Colonic mucosa (tissue), 4 donors: ENCODE results near the gene PINLYP. TPM values are rescaled to one million over a fixed set of nuclear protein-coding genes. Genes with fewer than 3 reads are reported as not detected.

Experiments used
- DNase-seq: peaks from one replicate; pipeline ENCODE4 v3.0.0-alpha.2; 2020
- H3K27ac ChIP-seq: fragments of 200-600 bp; one replicate; pipeline ENCODE4 v1.8.0; 2021
- H3K27me3 ChIP-seq: fragments of 200-600 bp; one replicate; pipeline ENCODE4 v1.8.0; 2021
- H3K36me3 ChIP-seq: fragments of 200-600 bp; one replicate; pipeline ENCODE4 v1.8.0; 2021
- H3K4me1 ChIP-seq: fragments of 200-600 bp; one replicate; pipeline ENCODE4 v1.8.0; 2021; ENCODE audit warnings: mild to moderate bottlenecking
- H3K4me3 ChIP-seq: fragments of 200-600 bp; one replicate; pipeline ENCODE4 v1.8.0; 2021
- H3K9ac ChIP-seq, 2 donors: one replicate each; pipeline ENCODE4 v1.7.0; 2013; ENCODE audit warnings: control low read depth in 2 of 2, low read depth in 2 of 2, low read length in 2 of 2
- H3K9me3 ChIP-seq: fragments of 200-600 bp; one replicate; pipeline ENCODE4 v1.8.0; 2021
- CTCF ChIP-seq: fragments of 200-600 bp; IDR thresholded peaks from one replicate; pipeline ENCODE4 v1.8.0; 2022; ENCODE audit warnings: antibody characterized with exemption, mild to moderate bottlenecking
- intact Hi-C: fragments of 100-400 bp; cut with DNase I; formaldehyde crosslinking; loops from one replicate; pipeline ENCODE4 v1.14.1; 2022
- total RNA-seq, 2 donors: library from RNA; stranded (reverse); fragmentation: NEBNext Ultra II Directional in 1 of 2; extraction: Animal tissue kit (Norgen Biotek cat#: 25700) in 1 of 2; gene quantifications; one replicate each; pipeline ENCODE4 v1.2.1, GENCODE V29; 2021
- donor health status: healthy.
- donor health status: DM: no; HTN: no; CAD: no.
- donor health status: DM: no; HTN: no; CAD: no.

PINLYP gene
- total RNA-seq, 2 donors from 2014 or later = 0.52 to 2.4 TPM

DNA sequence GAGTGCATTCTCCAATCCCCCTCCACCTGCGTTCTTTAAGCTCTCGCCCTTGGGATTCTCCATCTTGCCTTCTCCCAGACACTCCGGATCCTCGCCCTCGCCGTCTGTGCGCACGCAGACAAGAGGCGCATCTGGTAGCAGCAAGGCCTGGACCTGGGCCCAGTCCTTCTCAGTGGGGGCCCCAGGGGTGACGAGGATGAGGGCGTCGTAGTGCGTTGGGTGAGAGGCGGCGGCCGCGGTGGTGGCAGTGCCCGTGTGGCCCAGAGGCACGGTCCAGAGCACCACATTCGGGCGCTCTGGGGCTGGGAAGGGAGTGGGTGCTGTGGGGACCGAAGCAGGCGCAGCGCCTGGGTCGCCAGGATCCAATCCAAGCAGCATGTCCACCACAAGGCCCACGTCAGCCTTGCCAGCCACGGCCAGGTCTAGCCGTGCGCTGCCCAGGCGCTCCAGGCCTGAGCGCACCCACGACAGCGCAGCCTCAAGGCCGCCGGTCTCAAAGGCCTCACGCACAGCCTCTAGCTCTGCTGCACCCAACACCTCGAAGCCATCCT lies 17.3 kb downstream of the PINLYP start:
- no peak for DNase-seq
- no peaks in the 10 kb centered on the region for H3K9me3 ChIP-seq
- no peak for TF ChIP-seq CTCF
- H3K27ac ChIP-seq = no peak overlapping the region
- peaks cover 18% of the 10 kb centered on the region for H3K4me1 ChIP-seq
- intact Hi-C loops = loop anchor here (10.0 kb wide), 1 partner anchor 58 kb away; the partner anchor contains the start of gene ZNF575
- H3K36me3 ChIP-seq = no peaks in the 10 kb centered on the region
- H3K4me3 ChIP-seq = no peak overlapping the region
- H3K9ac ChIP-seq = no peak overlapping the region
- H3K27me3 ChIP-seq = no peaks in the 10 kb centered on the region

DNA sequence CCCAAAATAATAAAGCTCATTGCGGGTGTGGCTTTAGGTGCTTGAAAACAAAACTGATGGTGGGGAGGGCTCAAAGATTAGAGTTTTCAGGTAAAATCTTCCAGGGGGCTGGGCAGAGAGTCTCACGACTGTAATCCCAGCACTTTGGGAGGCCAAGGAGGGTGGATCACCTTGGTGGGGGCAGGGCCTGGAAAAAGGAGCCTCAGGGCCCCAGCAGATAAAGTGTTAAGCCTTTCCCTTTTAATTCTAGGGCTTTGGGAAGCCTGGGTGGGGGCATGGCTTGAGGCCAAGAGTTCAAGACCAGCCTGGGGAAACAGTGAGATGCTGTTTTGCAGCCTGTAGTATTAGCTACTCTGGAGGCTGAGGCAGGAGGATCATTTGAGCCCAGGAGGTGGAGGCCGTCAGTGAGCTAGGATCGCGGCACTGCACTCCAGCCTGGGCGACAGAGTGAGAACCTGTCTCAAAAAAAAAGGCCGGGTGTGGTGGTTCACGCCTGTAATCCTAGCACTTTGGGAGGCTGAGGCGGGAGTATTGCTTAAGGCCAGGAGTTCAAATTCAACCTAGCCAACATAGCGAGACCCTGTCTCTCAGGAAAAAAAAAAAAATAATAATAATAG lies 18.6 kb downstream of the PINLYP start:
- Histone ChIP-seq H3K9ac (peak overlapping the region in 1 of 2 donors; percentile 14), H3K4me1 (peaks cover 20% of the 10 kb centered on the region), H3K27ac (peak overlapping the region; percentile 84), H3K27me3 (no peaks in the 10 kb centered on the region), H3K36me3 (no peaks in the 10 kb centered on the region), H3K9me3 (no peaks in the 10 kb centered on the region), H3K4me3 (peak overlapping the region; percentile 75)
- no peak for TF ChIP-seq CTCF
- no peak for DNase-seq
- intact Hi-C loops = loop anchor here (10.0 kb wide), 1 partner anchor 59 kb away; the partner anchor contains the start of gene ZNF575

- H3K27ac ChIP-seq = peak overlapping the region; percentile 84
- peak overlapping the region; percentile 90 to 91 for H3K9ac ChIP-seq
- H3K27me3 ChIP-seq = no peaks in the 10 kb centered on the region
- H3K4me1 ChIP-seq = peaks cover 20% of the 10 kb centered on the region
- TF ChIP-seq CTCF = peak; percentile 80
- intact Hi-C loops = loop anchor here (10.0 kb wide), 1 partner anchor 60 kb away; the partner anchor contains the start of gene ZNF575
- H3K4me3 ChIP-seq = peak overlapping the region; percentile 75
- no peaks in the 10 kb centered on the region for H3K9me3 ChIP-seq
- peak; percentile 61 for DNase-seq
- H3K36me3 ChIP-seq = no peaks in the 10 kb centered on the region
These were observed 19.4 kb downstream of the PINLYP start for GRCh38 chr19:43594710-43595604.

DNA sequence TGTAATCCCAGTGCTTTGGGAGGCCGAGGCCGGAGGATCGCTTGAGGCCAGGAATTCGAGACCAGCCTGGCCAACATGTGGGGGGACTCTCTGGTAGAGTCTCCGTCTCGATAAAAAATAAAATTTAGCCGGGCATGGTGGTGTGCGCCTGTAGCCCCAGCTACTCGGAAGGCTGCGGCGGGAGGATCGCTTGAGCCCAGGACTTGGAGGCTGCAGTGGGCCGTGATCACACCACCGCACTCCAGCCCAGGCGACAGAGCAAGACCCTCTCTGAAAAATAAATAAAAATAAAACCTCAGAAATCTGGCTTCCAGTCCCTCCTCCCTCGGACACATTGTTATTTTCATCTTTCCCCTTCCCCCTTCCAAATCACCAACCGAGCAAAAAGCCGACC lies 20.0 kb downstream of the PINLYP start:
- Histone ChIP-seq H3K27ac (peak overlapping the region; percentile 84), H3K27me3 (no peaks in the 10 kb centered on the region), H3K4me3 (peak overlapping the region; percentile 75), H3K36me3 (no peaks in the 10 kb centered on the region), H3K9ac (peak overlapping the region; percentile 90 to 91), H3K4me1 (peaks cover 20% of the 10 kb centered on the region), H3K9me3 (no peaks in the 10 kb centered on the region)
- TF ChIP-seq CTCF = no peak
- intact Hi-C loops = loop anchor here (10.0 kb wide), 1 partner anchor 61 kb away; the partner anchor contains the start of gene ZNF575
- peak; percentile 37 for DNase-seq
